ENCODE measurements around the gene MAPK1. TPM values are rescaled to one million over a fixed set of nuclear protein-coding genes. Genes with fewer than 3 reads are reported as not detected.

Gene MAPK1
- total RNA-seq, 4 donors from 2014 or later = 29.4 to 47.3 (median 33.1) TPM

DNA sequence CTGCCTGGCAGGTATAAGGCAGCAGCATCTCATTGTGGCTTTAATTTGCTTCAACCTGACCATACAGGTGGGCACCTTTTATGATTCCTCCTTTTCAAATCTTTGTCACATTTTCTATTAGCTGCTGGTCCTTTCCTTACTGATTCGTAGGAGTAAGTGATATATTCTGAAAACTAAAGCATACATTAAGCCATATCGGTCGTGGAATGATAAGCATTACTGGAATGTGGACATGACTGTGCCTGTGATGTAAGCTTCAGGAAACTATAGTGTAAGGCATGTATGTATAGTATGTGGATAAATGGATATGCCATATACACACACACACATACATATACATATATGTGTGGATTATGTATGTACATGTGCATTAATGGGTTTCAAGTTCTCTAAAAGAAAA is 152.7 kb downstream of the MAPK1 start:
- no peak for TF ChIP-seq CTCF (IDR thresholded peaks at IDR 0.05; ENCODE audit: low read depth)

- TF ChIP-seq CTCF (IDR thresholded peaks at IDR 0.05; ENCODE audit: low read depth) = no peak
Measured at GRCh38 chr22:21714059-21714770, 153.2 kb downstream of the MAPK1 start.

- TF ChIP-seq CTCF (IDR thresholded peaks at IDR 0.05; ENCODE audit: low read depth) = no peak
Measured at GRCh38 chr22:21713428-21714058, 153.9 kb downstream of the MAPK1 start.

- TF ChIP-seq CTCF (IDR thresholded peaks at IDR 0.05; ENCODE audit: low read depth) = no peak
Measured at GRCh38 chr22:21712751-21713427, 154.6 kb downstream of the MAPK1 start.

GRCh38 chr22:21711851-21712250 is 155.6 kb downstream of the MAPK1 start:
- no peak for TF ChIP-seq CTCF (IDR thresholded peaks at IDR 0.05; ENCODE audit: low read depth)

- no peak for TF ChIP-seq CTCF (IDR thresholded peaks at IDR 0.05; ENCODE audit: low read depth)
Measured at GRCh38 chr22:21710156-21710555, 157.3 kb downstream of the MAPK1 start.

DNA sequence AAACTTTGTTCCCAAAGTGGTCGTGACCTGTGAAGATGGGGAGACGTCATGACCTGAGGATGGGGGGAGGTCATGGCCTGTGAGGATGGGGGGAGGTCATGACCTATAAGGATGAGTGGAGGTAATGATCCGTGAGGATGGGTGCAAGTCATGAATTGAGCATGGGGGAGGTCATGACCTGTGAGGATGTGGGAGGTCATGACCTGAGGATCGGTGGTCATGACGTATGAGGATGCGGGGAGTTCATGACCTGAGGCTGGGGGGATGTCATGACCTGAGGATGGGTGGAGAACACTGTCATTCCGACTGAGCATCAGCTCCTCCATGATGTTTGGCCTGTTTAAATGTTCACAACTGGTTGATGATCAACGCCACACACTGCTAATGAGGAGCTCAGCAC is 157.8 kb downstream of the MAPK1 start:
- TF ChIP-seq CTCF (IDR thresholded peaks at IDR 0.05; ENCODE audit: low read depth) = no peak

Measured in subcutaneous adipose tissue (tissue), 4 donors.